HG03342 (cell line): Measurements from ENCODE around the gene IL4R.
"Not testable (repeated sequence)": the region's sequence is repeated elsewhere in the genome, so short reads cannot be mapped to it uniquely, and the experiment has no call there.

Source experiments
- ATAC-seq: cut with Tn5 transposase; IDR thresholded peaks from one replicate; pipeline ENCODE4 v1.9.1; 2021; ENCODE audit warnings: mild to moderate bottlenecking, moderate library complexity; ENCODE audit not compliant: unreplicated experiment

Gene IL4R

DNA sequence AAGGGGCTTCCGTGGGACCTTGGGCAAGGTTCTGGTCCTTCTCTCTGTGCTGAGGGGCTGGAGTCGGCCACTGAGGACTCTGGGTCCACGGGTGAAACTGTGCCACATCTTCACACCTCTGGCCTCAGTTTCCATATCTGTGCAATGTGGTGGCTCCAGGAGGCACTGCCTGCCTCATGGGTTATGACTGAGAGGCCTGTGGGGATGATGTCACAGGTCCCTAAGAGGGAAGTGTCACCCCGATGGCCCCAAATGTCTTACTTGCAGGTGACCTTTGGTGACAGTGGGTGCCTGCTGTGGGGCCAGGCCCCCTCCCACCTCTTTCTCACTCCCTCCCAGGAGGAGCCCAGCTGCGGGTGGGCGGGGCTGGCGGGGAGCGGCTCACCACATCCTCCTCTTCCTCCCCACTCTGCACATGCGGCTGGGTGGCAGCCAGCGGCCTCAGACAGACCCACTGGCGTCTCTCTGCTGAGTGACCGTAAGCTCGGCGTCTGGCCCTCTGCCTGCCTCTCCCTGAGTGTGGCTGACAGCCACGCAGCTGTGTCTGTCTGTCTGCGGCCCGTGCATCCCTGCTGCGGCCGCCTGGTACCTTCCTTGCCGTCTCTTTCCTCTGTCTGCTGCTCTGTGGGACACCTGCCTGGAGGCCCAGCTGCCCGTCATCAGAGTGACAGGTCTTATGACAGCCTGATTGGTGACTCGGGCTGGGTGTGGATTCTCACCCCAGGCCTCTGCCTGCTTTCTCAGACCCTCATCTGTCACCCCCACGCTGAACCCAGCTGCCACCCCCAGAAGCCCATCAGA, 88.2 kb downstream of the IL4R start, which contains the start of gene IL21R:
IL21R (plus strand) TSS at position 407 of the 801 bp plus-strand sequence. CDS start 27,898 bp downstream, outside the sequence.
- peak; percentile 49 for ATAC-seq

DNA sequence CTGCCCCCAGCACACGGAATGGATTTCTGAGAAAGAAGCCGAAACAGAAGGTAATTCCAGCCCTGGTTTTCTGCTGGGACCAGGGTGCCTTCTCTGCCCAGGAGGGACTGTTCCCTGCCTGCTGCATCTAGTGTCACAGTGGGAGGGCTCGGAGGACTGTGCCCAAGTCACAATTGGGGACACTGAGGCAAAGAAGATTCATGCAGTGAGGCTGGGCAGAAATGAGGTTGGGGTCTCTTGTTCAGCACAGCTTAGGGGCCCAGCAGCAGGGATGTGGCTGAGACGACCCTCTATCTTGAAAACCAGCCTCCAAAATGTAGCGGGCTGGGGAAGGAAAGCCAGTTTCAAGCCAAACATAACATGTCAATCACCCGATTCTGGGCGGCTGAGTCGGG, 88.8 kb downstream of the IL4R start:
- ATAC-seq: no peak

DNA sequence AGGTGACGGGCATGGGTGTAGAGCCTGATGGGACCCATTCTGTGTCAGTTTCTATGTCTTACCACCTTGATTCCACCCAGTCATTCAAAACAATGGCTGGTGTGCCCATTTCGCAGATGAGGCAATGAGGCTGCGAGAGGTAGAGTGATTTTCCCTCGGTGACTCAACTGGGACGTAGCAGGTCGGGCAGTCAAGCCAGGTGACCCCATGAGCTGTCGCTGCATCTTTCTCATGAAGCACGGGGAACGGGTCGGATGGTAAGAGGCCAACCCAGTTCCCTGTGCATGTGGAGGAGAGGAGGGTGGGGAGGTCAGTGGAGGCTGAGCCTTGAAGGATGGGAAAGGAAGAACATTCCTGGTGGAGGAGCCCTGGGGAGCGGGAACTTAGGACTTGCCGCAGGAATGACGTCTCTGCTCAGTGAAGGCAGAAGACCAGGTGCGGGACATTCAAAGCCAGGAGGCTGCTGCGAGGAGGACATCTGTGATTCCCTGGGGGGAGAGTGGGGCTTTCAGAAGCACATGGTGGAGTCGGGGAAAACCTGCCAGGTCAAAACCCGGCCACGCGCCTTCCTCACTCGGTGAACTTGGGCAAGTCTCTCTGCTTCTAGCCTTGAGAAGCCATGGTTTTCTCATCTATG, 89.3 kb downstream of the IL4R start:
- ATAC-seq: no peak

DNA sequence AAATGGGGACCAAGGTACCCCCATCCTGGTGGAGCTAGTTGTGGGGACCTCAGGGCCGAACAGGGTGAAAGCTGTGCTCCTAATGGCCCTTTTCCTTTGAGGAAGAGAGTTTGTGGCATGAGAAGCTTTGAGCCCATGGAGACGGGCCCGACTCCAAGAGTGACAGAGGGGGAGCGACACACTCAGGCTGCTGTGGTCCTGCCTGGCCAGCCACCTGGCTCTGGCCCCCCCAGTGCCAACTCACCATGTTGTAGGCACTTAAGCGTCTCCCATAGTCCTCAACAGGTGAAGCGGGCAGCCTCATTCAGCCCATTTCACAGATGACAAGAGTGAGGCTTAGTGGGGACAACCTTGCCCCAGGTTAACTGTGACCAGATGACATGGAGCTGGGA, 89.8 kb downstream of the IL4R start:
- ATAC-seq: no peak

DNA sequence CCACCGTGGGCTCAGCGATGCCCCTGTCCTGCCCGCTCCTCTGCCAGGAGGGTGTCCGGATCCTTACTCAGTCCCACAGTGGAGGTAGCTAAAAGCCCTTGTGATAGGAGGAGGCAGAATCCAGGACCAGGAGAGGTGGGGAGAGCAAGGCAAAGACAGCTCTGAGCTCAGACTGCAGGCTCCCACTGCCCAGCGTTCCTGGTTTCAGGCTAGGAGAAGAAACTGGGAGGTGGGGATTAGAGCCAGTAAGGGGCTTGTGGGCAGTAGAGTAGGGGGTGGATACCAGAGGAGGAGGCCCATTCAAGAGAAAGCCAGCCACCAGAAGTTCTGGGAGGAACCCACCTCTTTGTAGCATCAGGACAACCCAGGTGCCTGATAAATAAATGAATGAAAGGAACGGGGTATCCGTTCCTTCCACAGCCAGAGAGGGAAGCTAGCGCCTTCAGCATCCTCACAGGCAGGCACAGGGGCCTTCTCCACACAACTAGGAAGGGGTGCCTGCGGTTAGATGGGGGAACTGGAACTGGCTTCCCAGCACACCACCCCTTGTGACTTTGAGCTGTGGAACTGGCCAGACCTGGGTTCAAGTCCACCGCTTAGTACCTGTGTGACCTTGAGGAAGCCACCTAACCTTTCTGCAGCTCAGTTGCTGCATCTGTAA, 90.5 kb downstream of the IL4R start:
- no peak for ATAC-seq

DNA sequence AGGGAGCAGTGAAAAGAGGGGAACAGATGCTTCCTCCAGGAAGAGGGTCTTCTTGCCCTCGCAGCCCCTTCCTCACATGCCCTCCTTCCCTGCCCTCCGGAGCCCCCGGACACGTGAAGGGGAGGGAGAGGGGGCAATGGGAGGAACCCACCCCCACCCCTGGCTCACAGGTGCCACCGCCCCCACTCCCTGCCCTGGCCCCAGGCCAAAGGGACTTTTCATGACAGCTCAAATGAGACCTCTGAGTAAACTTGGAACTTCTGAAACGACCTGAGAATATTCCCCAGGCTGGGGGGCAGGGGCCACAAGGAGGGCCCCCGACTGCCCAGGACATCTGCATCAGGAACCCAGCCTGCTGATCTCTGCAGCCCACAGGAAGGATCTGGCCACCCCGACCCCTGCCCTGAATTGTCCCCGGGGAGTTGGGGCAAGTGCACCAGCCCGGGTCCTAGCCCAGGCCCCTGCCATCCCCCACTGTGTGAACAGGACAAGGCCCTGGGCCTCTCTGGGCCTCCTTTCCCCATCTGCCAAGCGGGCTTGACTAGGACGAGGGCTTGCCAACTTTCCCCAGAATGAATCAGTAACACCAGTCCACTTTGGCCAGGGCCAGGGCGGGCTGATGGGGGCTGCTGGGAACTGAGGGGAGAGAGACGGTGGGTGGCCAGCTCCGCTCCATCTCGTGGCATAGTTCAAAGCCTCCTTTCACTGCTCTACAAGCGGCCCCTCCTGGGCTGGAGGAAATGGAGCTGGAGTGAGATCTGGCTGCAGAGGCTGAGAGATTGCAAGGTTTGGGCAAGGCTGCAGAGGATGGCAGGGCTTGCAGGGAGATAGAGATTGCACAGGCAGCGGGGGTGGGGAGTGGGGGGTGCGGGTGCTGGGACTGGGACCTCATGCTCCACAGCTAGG, 92.0 kb downstream of the IL4R start:
- no peak for ATAC-seq

DNA sequence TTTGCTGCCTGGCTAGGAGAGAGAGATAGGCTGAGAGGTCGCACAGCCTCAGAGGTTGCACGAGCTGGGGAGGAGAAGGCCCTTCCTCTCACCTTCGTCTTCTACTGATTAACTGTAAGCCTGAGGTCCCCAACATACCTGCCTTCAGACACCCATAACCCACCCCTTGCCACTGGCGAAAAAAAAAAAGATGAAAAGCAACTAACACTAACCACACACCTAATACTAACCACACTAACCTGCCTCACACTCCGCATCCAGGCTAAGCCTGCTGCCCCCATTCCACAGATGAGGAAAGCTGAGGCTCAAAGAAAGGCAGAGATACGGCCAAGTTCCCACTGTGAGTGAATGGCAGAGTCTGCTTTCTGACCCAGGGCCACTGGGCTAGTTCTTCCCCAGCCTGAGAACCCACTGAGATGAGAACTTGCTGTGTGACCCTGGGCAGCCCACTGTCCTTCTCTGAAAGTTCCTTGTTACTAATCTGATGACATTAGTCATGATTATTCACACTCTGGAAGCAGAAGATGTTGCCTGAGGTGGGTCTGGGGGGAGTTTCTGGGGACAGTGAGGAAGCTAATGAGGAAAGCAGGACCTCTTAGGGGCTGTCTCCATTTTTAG, 92.8 kb downstream of the IL4R start:
- no peak for ATAC-seq

DNA sequence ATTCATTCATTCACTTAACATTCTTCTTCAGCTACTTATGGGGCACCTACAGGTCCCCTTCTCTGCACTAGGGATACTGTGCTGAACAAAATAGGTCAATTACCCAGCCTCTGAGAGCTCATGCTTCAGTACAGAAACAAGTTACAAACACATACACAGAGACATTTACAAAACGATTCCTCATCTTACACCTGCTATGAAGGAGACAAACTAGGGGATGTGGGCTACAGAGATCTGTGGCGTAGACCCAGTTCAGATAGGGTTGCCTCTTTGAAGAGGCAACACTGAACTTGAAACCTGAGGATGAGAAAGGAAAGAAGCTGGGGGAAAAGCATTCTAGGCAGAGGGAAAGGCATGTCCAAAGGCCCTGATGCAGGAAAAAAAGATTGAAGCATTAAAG, 93.4 kb downstream of the IL4R start:
- ATAC-seq: no peak

DNA sequence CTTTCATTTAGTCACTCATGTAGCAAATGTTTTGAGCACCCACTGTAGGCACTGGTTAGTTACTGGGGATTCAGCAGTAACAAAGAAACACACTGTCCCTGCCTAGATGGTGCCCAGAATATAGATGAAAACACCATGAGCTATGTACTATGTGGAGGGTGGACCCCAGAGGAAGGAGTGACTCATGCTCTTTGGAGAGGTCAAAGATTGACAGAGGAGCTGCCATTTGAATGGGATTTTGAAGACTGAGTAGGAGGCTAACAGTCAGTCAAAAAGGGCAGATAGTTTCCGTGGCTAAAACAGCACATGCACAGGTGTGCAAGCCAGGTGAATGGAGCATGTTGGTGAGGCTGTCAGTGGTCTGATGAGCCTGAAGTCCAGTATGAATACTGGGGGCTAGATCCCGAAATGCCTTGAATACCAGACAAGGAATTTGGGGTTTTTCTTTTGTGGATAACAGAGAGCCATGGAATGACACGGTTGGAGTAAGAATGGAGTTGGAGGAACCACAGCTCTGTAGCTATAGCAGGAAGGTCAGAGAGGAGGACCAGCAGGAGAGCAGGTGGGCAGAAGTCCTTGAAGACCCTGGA, 94.3 kb downstream of the IL4R start:
- peak; percentile 40 for ATAC-seq

DNA sequence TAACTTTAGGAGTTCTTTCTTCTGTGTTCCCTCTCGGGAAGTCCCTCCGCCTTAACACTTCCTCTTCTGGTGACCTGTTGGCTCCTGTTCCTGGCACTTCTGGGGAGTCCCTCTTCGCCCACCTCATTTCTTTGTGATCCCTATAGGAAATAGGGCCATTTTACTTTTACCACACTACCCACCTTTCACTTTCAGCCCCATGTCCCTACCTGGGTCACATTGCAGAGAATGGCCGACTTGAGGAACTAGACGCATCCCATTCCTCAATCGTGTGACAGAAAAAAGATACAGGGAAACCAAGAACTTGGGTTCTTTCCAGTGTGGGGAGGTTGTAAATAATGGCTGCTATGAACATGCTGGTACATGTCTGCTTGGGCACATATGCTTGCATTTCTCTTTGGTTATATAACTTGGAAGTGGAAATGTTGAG, 94.8 kb downstream of the IL4R start:
- ATAC-seq: peak; percentile 28

DNA sequence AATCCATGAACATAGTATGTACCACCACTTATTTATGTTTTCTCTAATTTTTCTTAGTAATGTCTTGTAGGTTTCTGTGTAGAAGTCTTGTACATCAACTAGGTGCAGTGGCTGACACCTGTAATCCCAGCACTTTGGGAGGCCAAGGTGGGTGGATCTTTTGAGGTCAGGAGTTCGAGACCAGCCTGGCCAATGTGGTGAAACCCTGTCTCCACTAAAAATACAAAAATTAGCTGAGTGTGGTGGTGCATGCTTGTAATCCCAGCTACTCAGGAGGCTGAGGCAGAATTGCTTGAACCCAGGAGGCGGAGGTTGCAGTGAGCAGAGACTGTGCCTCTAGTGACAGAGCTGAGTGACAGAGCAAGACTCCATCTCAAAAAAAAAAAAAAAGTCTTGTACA, 96.2 kb downstream of the IL4R start:
- ATAC-seq: not testable (repeated sequence)

DNA sequence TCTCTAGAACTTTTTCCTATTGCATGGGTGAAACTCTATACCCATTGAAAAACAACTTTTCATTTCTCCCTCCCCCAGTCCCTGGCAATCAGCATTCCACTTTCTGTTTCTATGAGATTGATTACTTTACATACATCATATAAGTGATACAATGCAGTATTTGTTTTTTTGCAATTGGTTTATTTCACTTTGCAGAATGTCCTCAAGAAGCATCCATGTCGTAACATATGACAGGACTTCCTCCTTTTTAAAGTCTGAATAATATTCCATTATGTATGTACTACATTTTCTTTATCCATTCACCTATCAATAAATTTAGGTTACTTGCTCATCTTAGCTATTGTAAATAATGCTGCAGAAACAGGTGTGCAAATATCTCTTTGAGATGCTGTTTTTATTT, 97.0 kb downstream of the IL4R start:
- ATAC-seq: no peak

DNA sequence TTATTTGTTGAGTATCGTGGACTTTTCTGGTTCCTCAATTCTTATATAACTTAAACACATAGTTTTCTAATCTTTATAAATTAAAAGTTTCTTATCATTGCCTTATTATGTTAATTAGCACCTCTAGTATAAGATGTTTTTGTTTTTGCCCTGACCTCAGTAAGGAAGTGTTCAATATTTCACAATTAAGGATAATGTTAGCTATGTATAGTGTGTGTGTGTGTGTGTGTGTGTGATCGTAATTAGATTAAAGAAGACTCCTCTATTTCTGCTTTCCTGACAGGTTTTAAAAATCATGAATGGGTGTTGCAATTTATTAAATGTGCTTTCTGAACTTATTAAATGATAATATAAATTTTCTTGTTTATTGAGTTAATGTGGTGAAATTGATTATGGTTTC, 100.2 kb downstream of the IL4R start:
- ATAC-seq: no peak
